Small intestine (tissue), 16 donors: ENCODE data around the gene EFEMP1. TPM values are rescaled to one million over a fixed set of nuclear protein-coding genes. Genes with fewer than 3 reads are reported as not detected.
A peak's percentile ranks its signal among the peaks of the same experiment; 100 is the strongest.

Experiments
- DNase-seq, 2 donors: peaks; one replicate each; pipeline versions ENCODE4 v3.0.0 to v3.0.0-alpha.2; 2013
- FAIRE-seq: peaks from 2 replicates; lab custom pipeline; 2012; peaks lifted over from hg19 to GRCh38; lab: Jason Lieb, UNC
- H3K27ac ChIP-seq, 3 donors: one replicate each; pipeline ENCODE4 v1.5.1; 2013; ENCODE audit warnings: low read length in 2 of 3, mild to moderate bottlenecking in 2 of 3, control low read depth in 1 of 3, inconsistent platforms in 1 of 3, low read depth in 1 of 3, moderate library complexity in 1 of 3
- H3K27me3 ChIP-seq, 3 donors: one replicate each; pipeline ENCODE4 v1.6.1; 2013; ENCODE audit warnings: low read length in 3 of 3, inconsistent platforms in 1 of 3; ENCODE audit not compliant: control insufficient read depth in 3 of 3, insufficient read depth in 3 of 3
- H3K36me3 ChIP-seq, 3 donors: one replicate each; pipeline ENCODE4 v1.6.1; 2013; ENCODE audit warnings: low read length in 3 of 3, inconsistent platforms in 1 of 3, low read depth in 1 of 3, mild to moderate bottlenecking in 1 of 3, moderate library complexity in 1 of 3; ENCODE audit not compliant: control insufficient read depth in 3 of 3, insufficient read depth in 2 of 3
- H3K4me1 ChIP-seq, 3 donors: one replicate each; pipeline ENCODE4 v1.6.1; 2013; ENCODE audit warnings: low read length in 2 of 3, inconsistent platforms in 1 of 3, low read depth in 1 of 3, mild to moderate bottlenecking in 1 of 3, moderate library complexity in 1 of 3; ENCODE audit not compliant: control insufficient read depth in 3 of 3, insufficient read depth in 2 of 3
- H3K4me3 ChIP-seq, 3 donors: one replicate each; pipeline ENCODE4 v1.5.1; 2013; ENCODE audit warnings: low read length in 3 of 3, control low read depth in 1 of 3, inconsistent platforms in 1 of 3, low read depth in 1 of 3, mild to moderate bottlenecking in 1 of 3, moderate library complexity in 1 of 3
- H3K9me3 ChIP-seq, 2 donors: one replicate each; pipeline ENCODE4 v1.6.1; 2013; ENCODE audit warnings: low read depth in 1 of 2, low read length in 1 of 2; ENCODE audit not compliant: control insufficient read depth in 2 of 2, insufficient read depth in 1 of 2
- WGBS, 3 donors: extraction: QIAGEN DNeasy Blood & Tissue Kit; methylation state at CpG; one replicate each; pipeline ENCODE4 v1.1.7; 2013; 5-methylcytosine and 5-hydroxymethylcytosine counted together
- long read RNA-seq, 10 donors: transcript quantifications; one replicate each; lab custom pipeline, GENCODE V29; 2026
- polyA plus RNA-seq, 4 donors: library from polyadenylated mRNA; stranded (reverse) in 3 of 4; unstranded in 1 of 4; fragments of 200-250 nt in 3 of 4; fragments of 120-200 nt in 1 of 4; gene quantifications; one replicate each; pipeline versions ENCODE4 v1.2.1 to v1.2.3, GENCODE V29; 2013
- donor health status: healthy with polysubstance abuse.
- donor health status: control.
- donor health status: control.
- donor health status: Bipolar disorder and iron deficiency.
- donor health status: healthy.

The EFEMP1 gene
- polyA plus RNA-seq, result 10 to 100 TPM in 2 of 4 donors, 1 to 10 TPM in 1, under 1 TPM in 1; 0.89 to 50.1 (median 13.5) TPM
- long read RNA-seq, donor 1, result 0 reads
- long read RNA-seq, donor 2, partial matches to known transcripts, result 0 of 2 reads
- long read RNA-seq, donor 2, other reads (novel, unspliced or antisense), result 0 of 2 reads
- long read RNA-seq, donor 3, partial matches to known transcripts, result 6 of 8 reads
- long read RNA-seq, donor 3, other reads (novel, unspliced or antisense), result 0 of 8 reads
- long read RNA-seq, donor 4, result 0 reads
- long read RNA-seq, donor 5, result 0 reads
- long read RNA-seq, donor 6, partial matches to known transcripts, result 0 of 5 reads
- long read RNA-seq, donor 6, other reads (novel, unspliced or antisense), result 0 of 5 reads
- long read RNA-seq, donor 7, result 0 reads
- long read RNA-seq, donor 8, partial matches to known transcripts, result 0 of 1 reads
- long read RNA-seq, donor 8, other reads (novel, unspliced or antisense), result 0 of 1 reads
- long read RNA-seq, donor 9, partial matches to known transcripts, result 0 of 1 reads
- long read RNA-seq, donor 9, other reads (novel, unspliced or antisense), result 0 of 1 reads
- long read RNA-seq, donor 10, transcript EFEMP1-201 (12 exons, 1,820 nt), result major isoform, 6 of 12 reads
- long read RNA-seq, donor 10, transcript EFEMP1-202 (11 exons, 3,024 nt), result major isoform, 6 of 12 reads
- long read RNA-seq, donor 10, partial matches to known transcripts, result 0 of 12 reads
- long read RNA-seq, donor 10, other reads (novel, unspliced or antisense), result 0 of 12 reads

GRCh38 chr2:55923091-55923981 is at the start of gene EFEMP1:
Gene EFEMP1, minus strand, starts transcription at chr2:55923782. Its CDS starts 1,342 bp downstream, at chr2:55922440.
- Histone ChIP-seq H3K4me1 (no peaks in the 10 kb centered on the region), H3K36me3 (no peaks in the 10 kb centered on the region), H3K9me3 (no peaks in the 10 kb centered on the region), H3K27ac (peak within 1 kb of the TSS in 1 of 3 donors; percentile 34), H3K4me3 (peak within 1 kb of the TSS in 2 of 3 donors; percentile 9 to 48), H3K27me3 (peaks cover 0 to 37% (median 5%) of the 10 kb centered on the region in 3 donors)
- FAIRE-seq (no peak), DNase-seq (peak in 1 of 2 donors; percentile 55)
- 3 to 4% (median 4%) methylated on average over 45 to 70 of the region's 70 CpGs for WGBS, 3 donors

GRCh38 chr2:55970500-55970899 is 46.9 kb upstream of the EFEMP1 start:
- FAIRE-seq, result no peak
- WGBS, 3 donors, result 58 to 75% (median 71%) methylated on average over 2 of the region's 2 CpGs

GRCh38 chr2:55968941-55969340 is 45.4 kb upstream of the EFEMP1 start:
- WGBS, 3 donors, result 0 to 14% (median 11%) methylated on average over 1 of the region's 1 CpG
- Histone ChIP-seq H3K36me3 (no peaks in the 10 kb centered on the region), H3K4me3 (no peak overlapping the region), H3K27me3 (peaks cover 0 to 2% (median 0%) of the 10 kb centered on the region in 3 donors), H3K27ac (no peak overlapping the region), H3K4me1 (peaks cover 0 to 3% (median 0%) of the 10 kb centered on the region in 3 donors), H3K9me3 (no peaks in the 10 kb centered on the region)
- DNase-seq, result no peak
- FAIRE-seq, result no peak

More at GRCh38 chr2:55970500-55970899, 46.9 kb upstream of the EFEMP1 start:
- Histone ChIP-seq H3K4me1 (peaks cover 0 to 3% (median 0%) of the 10 kb centered on the region in 3 donors), H3K27me3 (peaks cover 0 to 2% (median 0%) of the 10 kb centered on the region in 3 donors), H3K27ac (no peak overlapping the region), H3K4me3 (no peak overlapping the region), H3K36me3 (no peaks in the 10 kb centered on the region), H3K9me3 (no peaks in the 10 kb centered on the region)
- DNase-seq, result no peak

GRCh38 chr2:55966401-55967118 is 43.0 kb upstream of the EFEMP1 start:
- Histone ChIP-seq H3K27me3 (peaks cover 0 to 2% (median 0%) of the 10 kb centered on the region in 3 donors), H3K9me3 (no peaks in the 10 kb centered on the region), H3K27ac (no peak overlapping the region), H3K4me3 (no peak overlapping the region), H3K36me3 (no peaks in the 10 kb centered on the region), H3K4me1 (peaks cover 0 to 3% (median 0%) of the 10 kb centered on the region in 3 donors)
- 30 to 39% (median 36%) methylated on average over 6 of the region's 6 CpGs for WGBS, 3 donors
- FAIRE-seq, result no peak
- no peak for DNase-seq

- H3K36me3 ChIP-seq, result no peaks in the 10 kb centered on the region
- DNase-seq (no peak), FAIRE-seq (no peak)
- H3K4me1 ChIP-seq, result peaks cover 0 to 3% (median 0%) of the 10 kb centered on the region in 3 donors
- H3K4me3 ChIP-seq, result no peak overlapping the region
- H3K27me3 ChIP-seq, result peaks cover 0 to 2% (median 0%) of the 10 kb centered on the region in 3 donors
- no peak overlapping the region for H3K27ac ChIP-seq
- no peaks in the 10 kb centered on the region for H3K9me3 ChIP-seq
- WGBS, 3 donors, result 22 to 29% (median 24%) methylated on average over 3 of the region's 3 CpGs
These were observed 42.4 kb upstream of the EFEMP1 start for GRCh38 chr2:55965966-55966365.

GRCh38 chr2:55965276-55965675 is 41.7 kb upstream of the EFEMP1 start:
- no peaks in the 10 kb centered on the region for H3K9me3 ChIP-seq
- 13 to 44% (median 38%) methylated on average over 2 of the region's 2 CpGs for WGBS, 3 donors
- no peak overlapping the region for H3K4me3 ChIP-seq
- H3K4me1 ChIP-seq, result peaks cover 0 to 3% (median 0%) of the 10 kb centered on the region in 3 donors
- no peak overlapping the region for H3K27ac ChIP-seq
- no peak for FAIRE-seq
- no peaks in the 10 kb centered on the region for H3K36me3 ChIP-seq
- peaks cover 0 to 2% (median 0%) of the 10 kb centered on the region in 3 donors for H3K27me3 ChIP-seq
- no peak for DNase-seq

- Histone ChIP-seq H3K36me3 (no peaks in the 10 kb centered on the region), H3K27me3 (peaks cover 0 to 2% (median 0%) of the 10 kb centered on the region in 3 donors), H3K4me3 (no peak overlapping the region), H3K9me3 (no peaks in the 10 kb centered on the region), H3K27ac (no peak overlapping the region), H3K4me1 (peaks cover 0 to 3% (median 0%) of the 10 kb centered on the region in 3 donors)
- 52 to 69% (median 63%) methylated on average over 3 of the region's 3 CpGs for WGBS, 3 donors
- FAIRE-seq (no peak), DNase-seq (no peak)
These were observed 39.3 kb upstream of the EFEMP1 start for GRCh38 chr2:55962915-55963314.
